Endothelial cell of umbilical vein (primary cell): ENCODE data around the gene CPSF4. TPM values are rescaled to one million over a fixed set of nuclear protein-coding genes. Genes with fewer than 3 reads are reported as not detected.

ENCODE experiments used
- BruUV-seq: library from RNA; stranded (reverse); fragments of 400-500 nt; replicated peaks from 2 replicates; lab custom pipeline; 2021; lab: Mats Ljungman, UMichigan
- CTCF ChIA-PET: fragments of 300-600, 350-600 bp; sonication (Branson Sonifier 250); formaldehyde crosslinking; loops from one replicate; lab custom pipeline; 2021; ENCODE audit warnings: antibody characterized with exemption, inconsistent platforms; lab: Charles Lee
- POLR2A ChIA-PET: fragments of 300-600, 350-600 bp; sonication (Branson Sonifier 250); formaldehyde crosslinking; loops from one replicate; lab custom pipeline; 2021; ENCODE audit warnings: antibody characterized with exemption, inconsistent platforms; lab: Charles Lee
- DNase-seq: peaks from one replicate; pipeline ENCODE4 v3.0.0-alpha.2; 2011; ENCODE audit warnings: low read depth, low spot score
- FAIRE-seq: peaks from 2 replicates; lab custom pipeline; 2011; peaks lifted over from hg19 to GRCh38; lab: Jason Lieb, UNC
- H2AFZ ChIP-seq: 2 replicates; pipeline ENCODE4 v1.6.0; 2012; ENCODE audit warnings: low read depth, low read length, control low read depth, inconsistent platforms
- H3K27ac ChIP-seq: 2 replicates; pipeline ENCODE4 v1.5.1; 2011; ENCODE audit warnings: low read depth, mild to moderate bottlenecking, control low read depth, low read length, moderate library complexity; ENCODE audit not compliant: insufficient read depth
- H3K27me3 ChIP-seq, 2 experiments: 2 replicates each; pipeline versions ENCODE4 v1.6.0 to v1.6.1; 2011; ENCODE audit warnings: low read length in 2 of 2, mixed read lengths in 1 of 2; ENCODE audit not compliant: control insufficient read depth in 2 of 2, insufficient read depth in 2 of 2
- H3K36me3 ChIP-seq, 2 experiments: 2 replicates in 1 of 2; 3 replicates in 1 of 2; pipeline ENCODE4 v1.5.1; 2011; ENCODE audit warnings: low read length in 2 of 2, mild to moderate bottlenecking in 1 of 2, moderate library complexity in 1 of 2; ENCODE audit not compliant: control insufficient read depth in 2 of 2, insufficient read depth in 2 of 2; ENCODE audit errors: extremely low read depth in 1 of 2
- H3K4me1 ChIP-seq: 3 replicates; pipeline ENCODE4 v1.5.1; 2011; ENCODE audit warnings: mild to moderate bottlenecking, low read length; ENCODE audit not compliant: control insufficient read depth, insufficient read depth; ENCODE audit errors: extremely low read depth
- H3K4me2 ChIP-seq: 2 replicates; pipeline ENCODE4 v1.6.1; 2011; ENCODE audit warnings: low read length, control low read depth, mixed read lengths; ENCODE audit not compliant: insufficient read depth
- H3K4me3 ChIP-seq, 3 experiments: fragments of 200-600 bp in 1 of 3; sonication (generic), shearing (Covaris generic) in 1 of 3; replicated peaks in 1 of 3; 2 replicates each; pipeline ENCODE4 v1.5.1; 2011 to 2016; ENCODE audit warnings: control low read depth in 3 of 3, low read length in 3 of 3, mild to moderate bottlenecking in 2 of 3, inconsistent platforms in 1 of 3, low read depth in 1 of 3, moderate library complexity in 1 of 3; ENCODE audit not compliant: insufficient read depth in 1 of 3
- H3K79me2 ChIP-seq: 2 replicates; pipeline ENCODE4 v1.6.0; 2012; ENCODE audit warnings: low read length, inconsistent platforms; ENCODE audit not compliant: control insufficient read depth, insufficient read depth
- H3K9ac ChIP-seq: replicated peaks from 2 replicates; pipeline ENCODE3; 2011; ENCODE audit warnings: low read length, control low read depth; ENCODE audit not compliant: insufficient read depth; ENCODE audit errors: extremely low read depth
- H3K9me1 ChIP-seq: replicated peaks from 3 replicates; pipeline ENCODE4 v1.6.0; 2011; ENCODE audit warnings: mild to moderate bottlenecking, low read length; ENCODE audit not compliant: control insufficient read depth, insufficient read depth; ENCODE audit errors: extremely low read depth
- H3K9me3 ChIP-seq: replicated peaks from 2 replicates; pipeline ENCODE4 v1.5.1; 2012; ENCODE audit warnings: low read length, inconsistent platforms; ENCODE audit not compliant: control insufficient read depth, insufficient read depth
- H4K20me1 ChIP-seq: replicated peaks from 2 replicates; pipeline ENCODE3; 2011; ENCODE audit warnings: mild to moderate bottlenecking, low read length; ENCODE audit not compliant: control insufficient read depth, insufficient read depth; ENCODE audit errors: extremely low read depth
- EZH2 ChIP-seq: IDR thresholded peaks from 2 replicates; pipeline ENCODE4 v1.6.1; 2012; ENCODE audit warnings: borderline replicate concordance, low read depth, mild to moderate bottlenecking, moderate library complexity, low read length, inconsistent platforms; ENCODE audit not compliant: severe bottlenecking
- FOS ChIP-seq: IDR thresholded peaks from 2 replicates; pipeline ENCODE4 v1.6.1; 2011; ENCODE audit warnings: mild to moderate bottlenecking, low read length, moderate library complexity, borderline replicate concordance; ENCODE audit not compliant: insufficient read depth
- GATA2 ChIP-seq: IDR thresholded peaks from 2 replicates; pipeline ENCODE4 v1.7.0; 2011; ENCODE audit warnings: low read depth, mild to moderate bottlenecking, moderate library complexity, mixed read lengths, low read length; ENCODE audit not compliant: insufficient read length, insufficient read depth
- JUN ChIP-seq: IDR thresholded peaks from 2 replicates; pipeline ENCODE4 v1.6.1; 2011; ENCODE audit warnings: borderline replicate concordance, low read depth; ENCODE audit not compliant: insufficient read length, insufficient read depth
- MYC ChIP-seq: IDR thresholded peaks from one replicate; pipeline ENCODE4 v1.6.1; 2011; ENCODE audit warnings: mild to moderate bottlenecking, low read depth, low read length
- POLR2A ChIP-seq: IDR thresholded peaks from 2 replicates; pipeline ENCODE4 v1.6.1; 2012; ENCODE audit warnings: low read depth, mild to moderate bottlenecking, control low read depth, low read length
- POLR2AphosphoS5 ChIP-seq: IDR thresholded peaks from 2 replicates; pipeline ENCODE4 v1.6.1; 2012; ENCODE audit warnings: low read depth, mild to moderate bottlenecking, control low read depth, low read length, moderate library complexity; ENCODE audit not compliant: insufficient read depth
- dilution Hi-C: fragments of 300-500 bp; cut with MboI; formaldehyde crosslinking; loops from one replicate; pipeline ENCODE4 v1.15.0; 2019; ENCODE audit warnings: low sequenced_read_pairs; ENCODE audit not compliant: extremely low pct_ligation_motif_present
- intact Hi-C: fragments of 100-400 bp; cut with micrococcal nuclease; formaldehyde crosslinking; loops from one replicate; pipeline ENCODE4 v1.10.0; 2022
- polyA plus RNA-seq, 4 experiments: library from polyadenylated mRNA; depleted of rRNA in 3 of 4; stranded (reverse) in 3 of 4; unstranded in 1 of 4; fragments of >200 nt; gene quantifications; 2 replicates each; pipeline versions ENCODE4 v1.2.1 to v1.2.3, GENCODE V29; 2011 to 2012; ENCODE audit warnings: missing spikeins in 1 of 4
- total RNA-seq: library from RNA; stranded (reverse); gene quantifications from 2 replicates; pipeline ENCODE4 v1.2.3, GENCODE V29; 2021
- TF ChIP-seq, protein P1 (sequence below), 2 donors: IDR thresholded peaks; 1 replicate in 1 of 2; 2 replicates in 1 of 2; pipeline ENCODE4 v1.5.1; 2011; ENCODE audit warnings: low read length in 2 of 2, mild to moderate bottlenecking in 2 of 2, moderate library complexity in 2 of 2, control low read depth in 1 of 2, inconsistent platforms in 1 of 2, low read depth in 1 of 2; ENCODE audit not compliant: insufficient read depth in 1 of 2; ENCODE audit errors: extremely low read depth in 1 of 2
- TF ChIP-seq, protein P2 (sequence below): IDR thresholded peaks from 2 replicates; pipeline ENCODE4 v1.6.1; 2011; ENCODE audit not compliant: insufficient read depth, insufficient read length

CPSF4 gene
- total and polyA plus RNA-seq, 2 donors (not counting 3 experiments of a cell fraction or from before 2014, with no cell fraction given), result 51.5 to 53.0 TPM

DNA sequence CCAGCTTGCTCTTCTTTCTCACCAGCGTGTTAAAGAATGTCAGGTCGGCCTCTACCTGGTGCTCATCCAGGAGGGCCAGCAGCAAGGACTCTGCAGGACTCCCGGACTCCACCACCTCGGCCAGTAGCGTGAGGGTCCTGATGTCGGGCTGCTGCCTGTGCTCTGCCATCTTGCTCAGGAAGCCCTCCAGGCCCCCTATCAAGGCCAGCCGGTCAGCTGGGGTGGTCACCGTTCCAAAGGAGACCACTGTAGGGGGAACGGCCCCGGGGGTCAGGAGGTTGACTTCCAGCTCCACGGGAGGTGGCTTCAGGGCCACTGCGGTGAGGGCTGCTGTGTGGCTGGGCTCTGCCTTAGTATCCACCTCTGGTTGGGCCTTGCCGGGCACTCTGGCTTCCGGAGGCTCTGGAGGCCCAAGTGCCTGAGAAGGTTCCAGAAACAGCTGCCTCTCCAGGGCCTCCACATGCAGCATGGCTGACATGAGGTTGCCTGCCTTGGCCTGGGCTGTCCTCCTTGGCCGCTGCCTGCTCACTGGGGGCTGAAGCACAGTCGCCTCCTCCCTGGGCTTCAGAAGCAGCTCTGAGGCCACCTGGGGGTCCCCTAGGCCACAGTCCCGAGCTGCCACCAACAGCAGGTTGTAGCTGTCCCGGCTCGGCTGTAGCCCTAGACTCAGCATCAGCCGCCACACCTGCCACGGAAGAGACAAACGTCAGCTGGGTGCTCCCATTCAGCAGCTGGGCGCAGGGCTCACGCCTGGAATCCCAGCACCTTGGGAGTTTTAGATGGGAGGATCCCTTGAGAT lies 13.6 kb upstream of the CPSF4 start:
- H3K4me3 ChIP-seq, result no peak overlapping the region
- POLR2A ChIA-PET, result no interaction called here
- H3K4me1 ChIP-seq, result no peaks in the 10 kb centered on the region
- no peak overlapping the region for H3K9ac ChIP-seq
- intact Hi-C loops, result no loop called here
- TF ChIP-seq FOS, result no peak
- no peak for TF ChIP-seq GATA2
- no peak for TF ChIP-seq POLR2A
- TF ChIP-seq, protein P1, sequence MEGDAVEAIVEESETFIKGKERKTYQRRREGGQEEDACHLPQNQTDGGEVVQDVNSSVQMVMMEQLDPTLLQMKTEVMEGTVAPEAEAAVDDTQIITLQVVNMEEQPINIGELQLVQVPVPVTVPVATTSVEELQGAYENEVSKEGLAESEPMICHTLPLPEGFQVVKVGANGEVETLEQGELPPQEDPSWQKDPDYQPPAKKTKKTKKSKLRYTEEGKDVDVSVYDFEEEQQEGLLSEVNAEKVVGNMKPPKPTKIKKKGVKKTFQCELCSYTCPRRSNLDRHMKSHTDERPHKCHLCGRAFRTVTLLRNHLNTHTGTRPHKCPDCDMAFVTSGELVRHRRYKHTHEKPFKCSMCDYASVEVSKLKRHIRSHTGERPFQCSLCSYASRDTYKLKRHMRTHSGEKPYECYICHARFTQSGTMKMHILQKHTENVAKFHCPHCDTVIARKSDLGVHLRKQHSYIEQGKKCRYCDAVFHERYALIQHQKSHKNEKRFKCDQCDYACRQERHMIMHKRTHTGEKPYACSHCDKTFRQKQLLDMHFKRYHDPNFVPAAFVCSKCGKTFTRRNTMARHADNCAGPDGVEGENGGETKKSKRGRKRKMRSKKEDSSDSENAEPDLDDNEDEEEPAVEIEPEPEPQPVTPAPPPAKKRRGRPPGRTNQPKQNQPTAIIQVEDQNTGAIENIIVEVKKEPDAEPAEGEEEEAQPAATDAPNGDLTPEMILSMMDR (IDR thresholded peaks at IDR 0.05; ENCODE audit: extremely low read depth in 1 of 2, insufficient read depth in 1 of 2, low read depth in 1 of 2, low read length in 2 of 2), result no peak
- no peak for TF ChIP-seq POLR2AphosphoS5
- TF ChIP-seq, protein P2, sequence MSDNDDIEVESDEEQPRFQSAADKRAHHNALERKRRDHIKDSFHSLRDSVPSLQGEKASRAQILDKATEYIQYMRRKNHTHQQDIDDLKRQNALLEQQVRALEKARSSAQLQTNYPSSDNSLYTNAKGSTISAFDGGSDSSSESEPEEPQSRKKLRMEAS, result no peak
- TF ChIP-seq MYC, result no peak
- no peak for TF ChIP-seq JUN
- TF ChIP-seq EZH2, result no peak
- CTCF ChIA-PET, result no interaction called here
- FAIRE-seq, result no peak
- H2AFZ ChIP-seq, result no peak overlapping the region
- no peak overlapping the region for H3K27ac ChIP-seq
- peaks cover 11 to 38% of the 10 kb centered on the region in 2 experiments for H3K36me3 ChIP-seq
- H3K27me3 ChIP-seq, result no peaks in the 10 kb centered on the region
- no peaks in the 10 kb centered on the region for H3K79me2 ChIP-seq
- no peaks in the 10 kb centered on the region for H4K20me1 ChIP-seq
- no peak overlapping the region for H3K4me2 ChIP-seq
- no peak for DNase-seq
- BruUV-seq, result no TSS peak
- H3K9me3 ChIP-seq, result no peaks in the 10 kb centered on the region
- dilution Hi-C loops, result no loop called here
- H3K9me1 ChIP-seq, result no peaks in the 10 kb centered on the region
